Muscle of arm (tissue), 14 donors: ENCODE measurements around the gene KRT3. TPM values are rescaled to one million over a fixed set of nuclear protein-coding genes. Genes with fewer than 3 reads are reported as not detected.

Experiments
- DNase-seq: peaks from one replicate; pipeline ENCODE4 v3.0.0-alpha.2; 2013
- long read RNA-seq, 11 donors: transcript quantifications; one replicate each; lab custom pipeline, GENCODE V29; 2026
- polyA plus RNA-seq, 12 donors: library from polyadenylated mRNA; unstranded; fragments of 120-200 nt; gene quantifications; one replicate each; pipeline ENCODE4 v1.2.1, GENCODE V29; 2013; ENCODE audit not compliant: insufficient read length in 12 of 12

Gene KRT3
- polyA plus RNA-seq: under 1 TPM in 2 of 12 donors, not detected in 10; 0.31 to 0.77 TPM
- long read RNA-seq, donor 1: 0 reads
- long read RNA-seq, donor 2: 0 reads
- long read RNA-seq, donor 3: 0 reads
- long read RNA-seq, donor 4: 0 reads
- long read RNA-seq, donor 5: 0 reads
- long read RNA-seq, donor 6: 0 reads
- long read RNA-seq, donor 7: 0 reads
- long read RNA-seq, donor 8: 0 reads
- long read RNA-seq, donor 9: 0 reads
- long read RNA-seq, donor 10: 0 reads
- long read RNA-seq, donor 11: 0 reads

- DNase-seq: no peak
Observed at GRCh38 chr12:52795694-52796428, at the start of gene KRT3. TSS of gene KRT3 (minus strand) at chr12:52796117. CDS start at chr12:52796042, 75 bp downstream.

- DNase-seq: no peak
Observed at GRCh38 chr12:52844386-52844785, 48.5 kb upstream of the KRT3 start.

DNA sequence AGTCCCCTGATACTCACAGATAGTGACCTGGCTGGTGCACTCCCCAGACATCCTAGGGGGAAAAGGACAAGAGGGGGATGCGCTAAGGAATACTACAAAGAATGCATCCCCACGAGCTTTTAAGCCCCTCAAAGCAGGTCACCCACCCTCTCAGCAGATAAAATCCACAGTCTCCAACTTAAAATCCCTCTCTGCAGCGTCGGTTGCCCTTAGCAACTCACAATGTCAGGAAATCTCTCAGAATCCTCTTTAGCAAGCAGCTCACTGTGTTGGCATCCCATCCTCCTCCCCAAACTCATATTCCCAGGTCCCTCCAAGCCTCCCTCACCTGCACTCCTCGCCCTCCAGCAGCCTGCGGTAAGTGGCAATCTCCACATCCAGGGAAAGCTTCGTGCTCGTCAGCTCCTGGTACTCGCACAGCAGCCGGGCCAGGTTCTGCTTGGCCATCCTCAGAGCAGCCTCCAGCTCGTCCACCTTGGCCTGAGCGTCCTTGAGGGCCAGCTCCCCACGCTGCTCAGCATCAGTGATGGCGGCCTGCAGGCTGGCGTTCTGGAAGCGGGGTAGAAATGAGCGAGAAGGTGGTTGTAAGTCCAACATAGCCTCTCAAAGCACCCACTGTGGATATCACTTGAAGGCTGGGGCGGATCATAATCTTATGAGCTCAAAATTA lies 43.7 kb upstream of the KRT3 start:
- no peak for DNase-seq

GRCh38 chr12:52838609-52839435 lies 42.9 kb upstream of the KRT3 start:
- DNase-seq: no peak

GRCh38 chr12:52837781-52838608 lies 42.1 kb upstream of the KRT3 start:
- DNase-seq: no peak

DNA sequence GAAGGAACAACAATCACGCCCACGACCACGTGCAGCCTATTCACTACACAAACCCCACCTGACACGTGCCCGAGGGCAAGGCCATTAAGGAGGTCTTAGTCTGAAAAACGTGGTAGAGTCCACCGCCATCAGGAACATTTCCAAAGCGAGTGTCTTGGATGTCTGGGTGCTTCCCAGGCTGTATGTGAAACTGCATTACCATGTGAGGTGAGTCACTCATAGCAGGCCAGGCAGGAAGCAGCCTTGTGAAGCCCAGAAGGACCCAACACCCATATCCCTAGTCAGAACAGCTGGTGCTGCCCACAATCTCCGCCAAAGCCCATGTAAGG lies 41.5 kb upstream of the KRT3 start:
- DNase-seq: no peak

- DNase-seq: no peak
Observed at GRCh38 chr12:52836491-52837412, 40.8 kb upstream of the KRT3 start.

DNA sequence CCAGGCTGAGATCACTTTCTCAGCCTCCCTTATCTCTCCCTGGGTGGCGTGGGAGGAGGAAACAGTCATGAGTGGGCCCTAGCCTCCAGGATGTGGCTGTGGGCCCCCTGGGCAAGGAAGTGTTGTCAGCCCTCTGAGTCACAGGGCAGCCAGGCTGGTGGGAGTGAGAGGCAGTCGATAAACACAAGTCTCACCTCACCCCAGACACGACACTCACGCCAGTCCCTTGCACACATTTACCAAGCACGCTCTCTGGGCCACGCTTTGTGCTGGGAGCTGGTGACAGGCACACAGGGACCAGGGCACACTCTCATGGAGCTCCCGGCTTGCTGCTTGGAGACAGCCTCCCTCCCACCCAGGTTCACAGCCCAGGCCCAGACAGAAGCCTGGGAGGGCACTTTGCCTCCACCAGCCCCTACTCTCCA lies 40.1 kb upstream of the KRT3 start:
- DNase-seq: no peak

- no peak for DNase-seq
Observed at GRCh38 chr12:52835271-52836041, 39.5 kb upstream of the KRT3 start.

GRCh38 chr12:52834727-52835001 lies 38.7 kb upstream of the KRT3 start:
- no peak for DNase-seq

DNA sequence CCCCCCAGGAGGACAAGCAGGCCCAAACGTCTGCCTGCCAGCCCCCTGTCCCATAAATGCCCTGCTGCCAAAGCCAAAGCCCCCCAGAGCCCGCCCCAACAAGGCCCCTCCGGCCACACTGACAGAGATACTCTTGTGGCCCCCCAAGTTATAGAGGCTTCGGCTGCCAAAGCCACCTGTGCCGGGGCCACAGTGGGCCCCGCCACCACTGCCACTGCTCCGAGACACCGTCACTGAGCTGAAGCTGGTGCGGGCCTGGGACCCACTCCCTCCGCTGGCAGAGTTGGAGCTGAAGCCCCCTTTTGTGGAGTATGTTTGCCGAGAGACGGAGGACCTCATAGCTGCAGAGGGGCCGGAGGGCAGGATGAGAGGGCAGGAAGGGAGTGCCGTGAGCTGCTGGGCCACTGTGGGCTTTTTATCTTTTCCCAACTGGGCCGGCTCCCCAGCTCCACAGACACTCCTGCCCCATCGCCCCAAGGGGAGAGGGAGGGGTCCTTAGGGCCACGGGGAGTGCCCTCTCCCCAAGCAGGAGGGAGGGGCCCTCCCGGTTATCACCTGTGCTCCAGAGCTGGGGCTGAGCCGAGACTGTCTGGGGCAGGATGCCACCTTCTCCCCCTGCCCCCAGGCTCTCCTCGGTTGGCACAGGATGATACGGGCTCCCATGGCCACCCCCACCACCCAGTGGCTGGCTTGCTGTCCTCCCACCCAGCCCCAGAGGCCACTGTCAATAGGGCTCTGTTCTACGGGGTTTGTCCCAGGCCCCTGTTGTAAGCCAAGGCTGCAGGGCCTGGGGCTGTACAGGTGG lies 38.2 kb upstream of the KRT3 start, which contains the start of gene KRT79:
TSS of gene KRT79 (minus strand) at position 390 of the 805 bp plus-strand sequence. CDS start at position 339, 51 bp downstream.
- no peak for DNase-seq

DNA sequence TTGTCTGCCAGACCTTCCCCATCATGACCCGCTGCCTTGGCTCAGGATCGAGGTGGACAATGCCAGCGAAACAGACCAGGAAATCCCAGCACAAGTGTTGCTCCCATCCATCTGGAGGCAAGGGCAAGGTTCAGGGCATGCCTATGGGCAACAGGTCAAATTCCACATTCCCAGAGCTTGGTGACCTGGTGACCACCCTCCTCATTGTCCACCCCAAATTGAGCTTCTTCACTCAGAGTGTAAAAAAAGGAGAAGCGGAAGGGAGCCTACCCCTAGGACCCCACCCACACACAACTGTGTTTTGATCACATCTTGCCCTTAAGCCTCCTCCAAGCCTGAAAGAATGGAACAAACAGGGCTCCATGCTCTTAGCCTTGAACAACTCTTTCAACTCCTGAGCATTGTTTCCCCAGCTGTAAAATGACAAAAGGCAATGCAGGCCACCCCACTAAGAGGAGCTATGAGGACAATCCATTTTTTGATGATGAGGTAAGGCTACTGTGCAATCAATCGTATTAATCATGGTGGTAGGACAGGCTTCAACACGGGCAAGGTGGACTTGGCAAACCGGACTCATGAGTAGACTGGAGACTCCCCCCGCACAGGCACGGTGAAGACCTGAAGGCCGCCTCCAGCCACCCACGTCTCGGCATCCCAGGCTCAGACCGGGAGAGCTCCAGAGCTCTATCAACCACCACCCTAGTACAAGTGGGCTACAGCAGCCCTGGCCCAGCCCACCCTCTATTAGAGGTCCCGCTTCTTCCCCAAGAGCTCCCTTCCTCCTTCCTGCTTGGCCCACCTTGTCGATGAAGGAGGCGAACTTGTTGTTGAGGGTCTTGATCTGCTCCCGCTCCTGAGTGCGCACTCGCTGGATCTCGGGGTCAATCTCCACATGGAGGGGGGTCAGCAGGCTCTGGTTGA lies 37.3 kb upstream of the KRT3 start:
- DNase-seq: no peak

GRCh38 chr12:52832451-52832850 lies 36.5 kb upstream of the KRT3 start:
- DNase-seq: no peak

DNA sequence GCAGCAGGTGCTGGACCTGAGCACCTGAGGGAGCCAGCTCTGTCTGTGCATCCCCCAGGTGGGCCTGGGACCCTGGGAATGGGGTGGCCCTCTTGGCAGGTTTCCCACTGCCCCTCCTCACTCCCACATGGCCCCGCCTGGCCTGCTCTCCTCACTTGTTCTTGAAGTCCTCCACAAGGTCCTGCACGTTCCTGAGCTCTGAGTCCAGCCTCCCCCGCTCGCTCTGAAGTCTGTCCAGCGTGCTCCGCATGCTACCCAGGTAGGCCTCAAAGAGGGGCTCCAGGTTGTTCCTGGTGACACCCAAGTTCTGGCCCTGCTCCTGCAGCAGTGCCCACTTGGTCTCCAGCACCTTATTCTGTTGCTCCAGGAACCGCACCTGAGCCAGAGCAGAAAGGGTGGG lies 35.3 kb upstream of the KRT3 start:
- DNase-seq: no peak

- no peak for DNase-seq
Observed at GRCh38 chr12:52829986-52830770, 34.3 kb upstream of the KRT3 start.

DNA sequence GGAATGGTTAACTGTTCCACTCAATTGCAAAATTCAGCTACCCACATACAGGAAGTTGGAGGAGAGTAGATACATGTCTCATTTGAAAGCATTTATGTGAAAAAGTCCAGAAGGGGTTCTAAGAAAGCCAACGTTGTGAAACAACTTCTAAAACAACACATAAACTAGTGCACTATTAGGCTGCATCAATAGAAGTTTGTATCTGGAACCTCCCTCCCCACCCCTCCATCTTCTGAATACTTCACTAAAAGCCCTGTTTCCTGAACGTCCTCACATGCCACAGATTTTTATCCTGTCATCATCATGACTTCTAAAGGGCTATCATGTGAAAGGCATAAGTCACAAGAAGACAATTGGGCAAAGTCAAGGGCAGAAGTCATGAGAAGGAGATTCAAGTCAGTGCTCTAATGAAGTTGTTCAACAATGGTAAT lies 32.7 kb upstream of the KRT3 start:
- DNase-seq: no peak
